ENCODE data around the gene ELK4. TPM values are rescaled to one million over a fixed set of nuclear protein-coding genes. Genes with fewer than 3 reads are reported as not detected.

The ELK4 gene
- total RNA-seq, 1 experiment from 2014 or later = 31.2 TPM

GRCh38 chr1:205569411-205570172 lies 62.2 kb downstream of the ELK4 start:
- no peaks in the 10 kb centered on the region for H3K79me2 ChIP-seq (ENCODE audit: insufficient read depth, low read length)
- no peak overlapping the region for H4K8ac ChIP-seq (replicated peaks; ENCODE audit: insufficient read length, low read depth, low read length)
- H3K4me1 ChIP-seq (ENCODE audit: insufficient read depth, low read length) = no peaks in the 10 kb centered on the region
- H3K27me3 ChIP-seq (ENCODE audit: insufficient read depth, low read length) = peaks cover 21% of the 10 kb centered on the region; the same call in 1 of the 2 replicates
- no peak overlapping the region for H3K56ac ChIP-seq (ENCODE audit: insufficient read length, low read depth, low read length)
- Mint-ChIP-seq H3K4me3 (peak overlapping the region; percentile 50 to 77), H3K4me1 (peaks cover 17 to 24% of the 10 kb centered on the region in 2 experiments), H3K9me3 (no peaks in the 10 kb centered on the region), H3K27ac (no peak overlapping the region), H3K27me3 (ENCODE audit: low read depth) (peaks cover 86% of the 10 kb centered on the region), H3K36me3 (ENCODE audit: insufficient read depth in 1 of 3, low read depth in 3 of 3) (no peaks in the 10 kb centered on the region; a peak in 1 of 7 replicates)
- no peak overlapping the region for H2BK12ac ChIP-seq (ENCODE audit: insufficient read length, low read depth, low read length)
- H4K5ac ChIP-seq (ENCODE audit: insufficient read length, low read depth, low read length) = no peak overlapping the region
- H3T11ph ChIP-seq (ENCODE audit: low read length) = no peak overlapping the region
- H3K9me3 ChIP-seq (ENCODE audit: control insufficient read depth, low read depth, low read length) = no peaks in the 10 kb centered on the region
- no peak overlapping the region for H2BK5ac ChIP-seq (ENCODE audit: insufficient read length, low read length)
- no peak overlapping the region for H3K27ac ChIP-seq (ENCODE audit: insufficient read length, low read depth, low read length)
- no peak overlapping the region for H3K23ac ChIP-seq (ENCODE audit: insufficient read length, low read depth, low read length)
- no peak overlapping the region for H2AK5ac ChIP-seq (ENCODE audit: insufficient read length, low read length)
- no peaks in the 10 kb centered on the region for H3K79me1 ChIP-seq (ENCODE audit: insufficient read depth, low read depth, low read length, poor library complexity, severe bottlenecking)
- H4K91ac ChIP-seq (ENCODE audit: insufficient read length, low read depth, low read length) = no peak overlapping the region
- peak overlapping the region; percentile 85 for H3K4me2 ChIP-seq (ENCODE audit: insufficient read depth, insufficient read length, low read length)
- H3K4ac ChIP-seq (ENCODE audit: low read depth, low read length) = no peak overlapping the region
- DNase-seq = no peak
- H2BK15ac ChIP-seq (ENCODE audit: low read depth, low read length) = no peak overlapping the region
- TF ChIP-seq CTCF (conservative IDR thresholded peaks at IDR 0.05) = no peak
- no peak overlapping the region for H2BK20ac ChIP-seq (ENCODE audit: low read depth, low read length, poor library complexity, severe bottlenecking)
- H3K14ac ChIP-seq (ENCODE audit: insufficient read depth, low read length) = no peak overlapping the region
- no peak overlapping the region for H2BK120ac ChIP-seq (ENCODE audit: low read depth, low read length, poor library complexity, severe bottlenecking)
- H3K18ac ChIP-seq (ENCODE audit: insufficient read length, low read depth, low read length) = no peak overlapping the region
- no peaks in the 10 kb centered on the region for H4K20me1 ChIP-seq (ENCODE audit: control insufficient read depth, insufficient read depth, insufficient read length)
- WGBS (ENCODE audit: extremely low coverage, insufficient read length, low lambda C conversion rate) = no CpG with 5 or more reads among the region's 22 CpGs
- H3K23me2 ChIP-seq (ENCODE audit: insufficient read length, low read depth, low read length, poor library complexity, severe bottlenecking) = peaks cover 3% of the 10 kb centered on the region
- H2AFZ ChIP-seq (ENCODE audit: low read length) = no peak overlapping the region
- H3K9ac ChIP-seq (ENCODE audit: extremely low read depth, insufficient read length, low read length) = no peak overlapping the region
